Measurements from ENCODE around the gene CEP126. TPM values are rescaled to one million over a fixed set of nuclear protein-coding genes. Genes with fewer than 3 reads are reported as not detected.

Gene CEP126
- total RNA-seq, 1 donor from 2014 or later: 2.1 TPM

- H3K36me3 Mint-ChIP-seq (ENCODE audit: low read depth, unreplicated experiment): no peaks in the 10 kb centered on the region
- Histone ChIP-seq H2AFZ (ENCODE audit: low read depth, low read length) (no peak overlapping the region), H3K27me3 (ENCODE audit: insufficient read depth, low read length) (no peaks in the 10 kb centered on the region), H3K9ac (ENCODE audit: low read length) (no peak overlapping the region), H3K4me2 (ENCODE audit: low read length) (no peak overlapping the region), H3K27ac (ENCODE audit: low read depth, low read length) (no peak overlapping the region), H3K36me3 (ENCODE audit: insufficient read depth, low read length) (no peaks in the 10 kb centered on the region), H3K4me1 (ENCODE audit: insufficient read depth, low read length) (peaks cover 15% of the 10 kb centered on the region), H3K4me3 (ENCODE audit: insufficient read depth, low read depth, low read length) (no peak overlapping the region), H4K20me1 (ENCODE audit: insufficient read depth, low read length) (no peaks in the 10 kb centered on the region), H3K79me2 (ENCODE audit: insufficient read depth, low read length) (no peaks in the 10 kb centered on the region), H3K9me3 (ENCODE audit: insufficient read depth, low read depth, low read length) (no peaks in the 10 kb centered on the region)
- H3K27ac Mint-ChIP-seq (ENCODE audit: unreplicated experiment): no peak overlapping the region
- FAIRE-seq (peak; percentile 52), DNase-seq (ENCODE audit: low read depth) (no peak)
- peaks cover 15% of the 10 kb centered on the region for H3K4me1 Mint-ChIP-seq (ENCODE audit: low read depth, unreplicated experiment)
- TF ChIP-seq CTCF (IDR thresholded peaks at IDR 0.05; ENCODE audit: insufficient read depth, low read depth, low read length) (no peak), EZH2 (IDR thresholded peaks at IDR 0.05; ENCODE audit: insufficient read depth, low read length) (no peak)
- H3K4me3 Mint-ChIP-seq (ENCODE audit: unreplicated experiment): no peak overlapping the region
- H3K9me3 Mint-ChIP-seq (ENCODE audit: unreplicated experiment): no peaks in the 10 kb centered on the region
- H3K27me3 Mint-ChIP-seq (ENCODE audit: low read depth, unreplicated experiment): no peaks in the 10 kb centered on the region
Measured at GRCh38 chr11:102012946-102013345, 98.1 kb downstream of the CEP126 start.

- FAIRE-seq (no peak), DNase-seq (ENCODE audit: low read depth) (no peak)
- no peaks in the 10 kb centered on the region for H3K27me3 ChIP-seq (ENCODE audit: insufficient read depth, low read length)
- no peaks in the 10 kb centered on the region for H4K20me1 ChIP-seq (ENCODE audit: insufficient read depth, low read length)
- H3K4me2 ChIP-seq (ENCODE audit: low read length): no peak overlapping the region
- TF ChIP-seq CTCF (IDR thresholded peaks at IDR 0.05; ENCODE audit: insufficient read depth, low read depth, low read length): no peak
- H3K4me3 ChIP-seq (ENCODE audit: insufficient read depth, low read depth, low read length): no peak overlapping the region
- peaks cover 15% of the 10 kb centered on the region for H3K4me1 ChIP-seq (ENCODE audit: insufficient read depth, low read length)
- Mint-ChIP-seq H3K4me3 (ENCODE audit: unreplicated experiment) (no peak overlapping the region), H3K4me1 (ENCODE audit: low read depth, unreplicated experiment) (peaks cover 14% of the 10 kb centered on the region), H3K9me3 (ENCODE audit: unreplicated experiment) (no peaks in the 10 kb centered on the region), H3K36me3 (ENCODE audit: low read depth, unreplicated experiment) (no peaks in the 10 kb centered on the region), H3K27ac (ENCODE audit: unreplicated experiment) (no peak overlapping the region), H3K27me3 (ENCODE audit: low read depth, unreplicated experiment) (no peaks in the 10 kb centered on the region)
- no peak overlapping the region for H3K27ac ChIP-seq (ENCODE audit: low read depth, low read length)
- no peaks in the 10 kb centered on the region for H3K9me3 ChIP-seq (ENCODE audit: insufficient read depth, low read depth, low read length)
- H2AFZ ChIP-seq (ENCODE audit: low read depth, low read length): no peak overlapping the region
- H3K36me3 ChIP-seq (ENCODE audit: insufficient read depth, low read length): no peaks in the 10 kb centered on the region
- no peak overlapping the region for H3K9ac ChIP-seq (ENCODE audit: low read length)
- no peaks in the 10 kb centered on the region for H3K79me2 ChIP-seq (ENCODE audit: insufficient read depth, low read length)
Measured at GRCh38 chr11:102014756-102015155, 99.9 kb downstream of the CEP126 start.

GRCh38 chr11:102017026-102017425 is 102.2 kb downstream of the CEP126 start:
- no peak for FAIRE-seq

More at GRCh38 chr11:102017026-102017425, 102.2 kb downstream of the CEP126 start:
- H3K4me1 ChIP-seq (ENCODE audit: insufficient read depth, low read length): no peaks in the 10 kb centered on the region
- H3K4me3 ChIP-seq (ENCODE audit: insufficient read depth, low read depth, low read length): no peak overlapping the region
- H3K27ac ChIP-seq (ENCODE audit: low read depth, low read length): no peak overlapping the region
- no peaks in the 10 kb centered on the region for H3K9me3 Mint-ChIP-seq (ENCODE audit: unreplicated experiment)
- no peaks in the 10 kb centered on the region for H4K20me1 ChIP-seq (ENCODE audit: insufficient read depth, low read length)
- no peaks in the 10 kb centered on the region for H3K79me2 ChIP-seq (ENCODE audit: insufficient read depth, low read length)
- TF ChIP-seq EZH2 (IDR thresholded peaks at IDR 0.05; ENCODE audit: insufficient read depth, low read length): no peak
- TF ChIP-seq CTCF (IDR thresholded peaks at IDR 0.05; ENCODE audit: insufficient read depth, low read depth, low read length): no peak
- H3K27me3 Mint-ChIP-seq (ENCODE audit: low read depth, unreplicated experiment): no peaks in the 10 kb centered on the region
- no peak overlapping the region for H3K9ac ChIP-seq (ENCODE audit: low read length)
- H3K4me1 Mint-ChIP-seq (ENCODE audit: low read depth, unreplicated experiment): no peaks in the 10 kb centered on the region
- H2AFZ ChIP-seq (ENCODE audit: low read depth, low read length): no peak overlapping the region
- no peak overlapping the region for H3K4me2 ChIP-seq (ENCODE audit: low read length)
- DNase-seq (ENCODE audit: low read depth): no peak
- no peaks in the 10 kb centered on the region for H3K36me3 ChIP-seq (ENCODE audit: insufficient read depth, low read length)
- H3K27ac Mint-ChIP-seq (ENCODE audit: unreplicated experiment): no peak overlapping the region
- H3K36me3 Mint-ChIP-seq (ENCODE audit: low read depth, unreplicated experiment): no peaks in the 10 kb centered on the region
- no peaks in the 10 kb centered on the region for H3K9me3 ChIP-seq (ENCODE audit: insufficient read depth, low read depth, low read length)
- no peak overlapping the region for H3K4me3 Mint-ChIP-seq (ENCODE audit: unreplicated experiment)
- no peaks in the 10 kb centered on the region for H3K27me3 ChIP-seq (ENCODE audit: insufficient read depth, low read length)

All from astrocyte (in vitro differentiated cells and primary cell).